Measurements from ENCODE around the gene PRSS57.
A peak's percentile ranks its signal among the peaks of the same experiment; 100 is the strongest.
"Not testable (repeated sequence)": the region's sequence is repeated elsewhere in the genome, so short reads cannot be mapped to it uniquely, and the experiment has no call there.

Gene PRSS57

DNA sequence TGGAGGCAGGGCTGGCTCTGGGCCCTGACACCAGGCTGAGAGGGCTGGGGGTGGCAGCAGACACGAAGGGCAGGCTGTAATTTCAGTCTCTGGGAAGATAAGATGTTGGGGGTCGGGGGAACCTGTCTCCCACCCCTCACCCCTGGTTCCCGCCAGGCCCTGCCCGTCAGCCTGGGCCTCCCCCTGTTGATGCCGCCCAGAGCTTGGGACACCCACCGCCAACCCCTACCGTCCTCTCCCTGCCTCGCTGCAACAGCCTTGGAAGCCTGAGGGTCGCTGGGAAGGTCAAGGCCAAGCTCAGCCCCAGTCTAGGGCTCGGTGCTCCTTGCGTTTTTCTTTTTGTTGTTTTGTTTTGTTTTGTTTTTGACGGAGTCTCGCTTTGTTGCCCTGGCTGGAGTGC is 28.0 kb upstream of the PRSS57 start:
- no peak for DNase-seq (ENCODE audit: low read depth, low spot score)

- DNase-seq (ENCODE audit: low read depth, low spot score): no peak
These were observed 27.4 kb upstream of the PRSS57 start for GRCh38 chr19:722553-723101.

- no peak for DNase-seq (ENCODE audit: low read depth, low spot score)
These were observed 25.3 kb upstream of the PRSS57 start for GRCh38 chr19:720345-721160.

DNA sequence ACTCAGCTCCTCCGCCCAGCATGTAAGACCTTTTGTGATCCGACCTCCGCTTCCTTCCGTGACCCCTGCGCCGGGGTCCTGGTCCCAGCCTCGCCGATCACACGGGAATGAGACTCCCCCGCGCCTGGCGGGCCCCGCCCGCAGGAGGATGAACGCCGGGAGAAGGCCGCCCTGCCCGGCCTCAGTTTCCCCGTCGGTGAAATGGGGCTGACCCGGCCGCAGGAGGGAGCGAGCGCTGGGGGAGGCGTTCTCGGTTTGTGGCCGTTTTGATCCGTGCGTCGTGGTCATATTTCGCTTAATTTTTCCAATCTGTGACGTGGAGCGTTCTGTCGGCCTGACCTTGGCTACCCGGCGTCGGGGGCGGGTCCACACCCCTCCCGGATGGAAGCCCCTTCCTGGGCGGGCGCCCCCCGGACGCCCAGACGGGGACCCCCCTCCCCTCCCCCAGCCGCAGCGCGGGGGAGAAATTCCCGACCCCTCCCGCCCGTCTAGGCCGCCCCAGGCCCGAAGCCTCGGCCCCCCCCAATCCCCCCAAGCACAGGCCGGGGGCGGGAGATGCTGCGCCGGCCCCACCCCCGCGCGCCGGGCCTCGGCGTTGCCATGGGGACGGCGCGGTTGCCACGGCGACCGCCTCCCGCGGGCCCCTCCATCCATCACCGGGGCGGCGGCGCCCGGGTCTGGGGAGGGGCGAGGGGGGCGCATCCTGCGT is 24.5 kb upstream of the PRSS57 start:
- DNase-seq (ENCODE audit: low read depth, low spot score): no peak

GRCh38 chr19:718991-719512 is 23.8 kb upstream of the PRSS57 start:
- no peak for DNase-seq (ENCODE audit: low read depth, low spot score)

- no peak for DNase-seq (ENCODE audit: low read depth, low spot score)
These were observed 23.1 kb upstream of the PRSS57 start for GRCh38 chr19:718251-718951.

GRCh38 chr19:715347-715746 is 20.1 kb upstream of the PRSS57 start:
- no peak for DNase-seq (ENCODE audit: low read depth, low spot score)

GRCh38 chr19:711254-711653 is 16.0 kb upstream of the PRSS57 start:
- DNase-seq (ENCODE audit: low read depth, low spot score): no peak

DNA sequence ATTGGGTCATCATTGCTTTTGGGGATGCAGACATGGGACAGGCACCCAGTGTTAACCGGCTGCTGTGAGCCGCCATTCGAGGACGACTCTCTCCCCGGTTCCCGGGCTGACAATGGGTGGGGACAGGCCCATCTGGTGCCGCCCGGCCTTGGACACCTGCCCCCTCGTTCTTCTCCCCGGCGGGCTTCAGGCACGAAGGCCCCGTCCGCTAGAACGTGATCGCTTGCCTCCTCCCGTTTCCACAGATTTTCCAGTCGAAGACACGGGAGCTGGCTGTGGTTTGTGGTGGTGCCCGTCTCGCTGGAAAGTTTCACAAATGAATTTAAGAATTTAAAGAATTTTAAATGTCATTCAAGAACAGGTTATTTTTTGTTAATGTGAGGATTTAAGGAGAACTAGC is 15.5 kb upstream of the PRSS57 start:
- no peak for DNase-seq (ENCODE audit: low read depth, low spot score)

DNA sequence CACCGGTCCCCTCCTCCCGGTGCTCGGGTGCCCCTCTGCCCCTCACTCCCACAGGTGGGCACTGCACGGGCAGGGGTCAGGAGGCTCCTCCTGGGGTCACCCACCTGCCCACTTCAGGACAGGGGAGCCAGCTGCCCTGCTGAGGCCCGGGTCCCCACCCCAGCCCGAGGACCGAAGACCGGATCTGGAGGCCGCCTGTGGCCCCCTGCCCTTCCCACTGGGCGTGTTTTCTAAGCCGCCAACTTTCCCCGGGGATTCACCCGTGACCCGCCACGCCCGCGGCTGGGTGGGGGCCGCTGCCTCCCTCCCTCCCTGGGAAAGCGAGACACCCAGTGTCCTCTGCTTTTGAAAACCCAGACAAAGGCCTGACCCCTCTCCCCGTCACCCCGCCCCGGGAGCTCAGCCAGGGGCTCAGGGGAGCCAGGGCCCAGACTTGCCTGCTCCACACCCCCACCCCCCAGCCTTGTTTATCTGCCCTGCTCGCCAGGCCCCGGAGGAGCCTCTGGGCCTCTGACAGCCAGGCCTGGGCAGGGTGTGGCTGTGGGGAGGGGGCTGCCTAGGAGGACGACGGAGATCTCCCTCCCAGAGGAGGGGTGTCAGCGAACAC is 14.8 kb upstream of the PRSS57 start:
- no peak for DNase-seq (ENCODE audit: low read depth, low spot score)

DNA sequence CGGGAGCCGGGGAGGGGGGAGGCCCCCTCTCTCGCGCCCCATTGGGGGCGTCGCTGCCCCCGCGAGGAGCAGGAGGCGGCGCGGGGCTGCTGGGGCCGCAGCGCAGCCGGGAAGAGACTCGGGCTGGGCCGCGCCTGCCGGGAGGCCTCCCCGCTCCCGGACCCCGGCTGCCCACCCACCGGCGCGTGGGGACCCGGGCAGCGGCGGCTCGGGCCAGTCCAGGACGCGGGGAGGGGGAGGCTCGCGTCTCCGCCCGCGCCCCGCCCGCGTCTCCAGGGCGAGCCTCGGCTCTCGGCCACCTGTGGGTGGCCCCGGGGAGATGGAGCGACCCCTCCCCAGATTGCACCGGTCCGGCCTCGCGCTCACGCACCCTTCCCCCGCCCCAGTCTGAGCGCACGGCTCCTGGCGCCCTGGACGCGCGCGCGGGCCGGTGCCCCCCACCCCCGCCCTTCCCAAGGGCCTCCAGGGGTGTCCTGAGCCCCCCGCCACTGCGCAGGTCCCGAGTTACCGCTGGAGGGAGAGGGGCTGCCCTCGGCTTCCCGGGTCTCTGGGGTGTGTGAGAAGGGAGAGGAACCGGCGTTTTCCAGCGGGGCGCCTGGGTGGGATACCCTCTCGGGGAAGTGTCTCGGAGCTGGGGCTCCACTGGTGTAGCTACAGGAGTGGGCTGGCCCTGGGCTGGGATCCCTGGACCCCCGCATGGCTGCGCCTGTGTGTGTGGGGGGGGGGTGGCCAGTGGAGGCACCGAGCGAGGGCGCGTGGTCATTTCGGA is 14.1 kb upstream of the PRSS57 start:
- DNase-seq (ENCODE audit: low read depth, low spot score): no peak

DNA sequence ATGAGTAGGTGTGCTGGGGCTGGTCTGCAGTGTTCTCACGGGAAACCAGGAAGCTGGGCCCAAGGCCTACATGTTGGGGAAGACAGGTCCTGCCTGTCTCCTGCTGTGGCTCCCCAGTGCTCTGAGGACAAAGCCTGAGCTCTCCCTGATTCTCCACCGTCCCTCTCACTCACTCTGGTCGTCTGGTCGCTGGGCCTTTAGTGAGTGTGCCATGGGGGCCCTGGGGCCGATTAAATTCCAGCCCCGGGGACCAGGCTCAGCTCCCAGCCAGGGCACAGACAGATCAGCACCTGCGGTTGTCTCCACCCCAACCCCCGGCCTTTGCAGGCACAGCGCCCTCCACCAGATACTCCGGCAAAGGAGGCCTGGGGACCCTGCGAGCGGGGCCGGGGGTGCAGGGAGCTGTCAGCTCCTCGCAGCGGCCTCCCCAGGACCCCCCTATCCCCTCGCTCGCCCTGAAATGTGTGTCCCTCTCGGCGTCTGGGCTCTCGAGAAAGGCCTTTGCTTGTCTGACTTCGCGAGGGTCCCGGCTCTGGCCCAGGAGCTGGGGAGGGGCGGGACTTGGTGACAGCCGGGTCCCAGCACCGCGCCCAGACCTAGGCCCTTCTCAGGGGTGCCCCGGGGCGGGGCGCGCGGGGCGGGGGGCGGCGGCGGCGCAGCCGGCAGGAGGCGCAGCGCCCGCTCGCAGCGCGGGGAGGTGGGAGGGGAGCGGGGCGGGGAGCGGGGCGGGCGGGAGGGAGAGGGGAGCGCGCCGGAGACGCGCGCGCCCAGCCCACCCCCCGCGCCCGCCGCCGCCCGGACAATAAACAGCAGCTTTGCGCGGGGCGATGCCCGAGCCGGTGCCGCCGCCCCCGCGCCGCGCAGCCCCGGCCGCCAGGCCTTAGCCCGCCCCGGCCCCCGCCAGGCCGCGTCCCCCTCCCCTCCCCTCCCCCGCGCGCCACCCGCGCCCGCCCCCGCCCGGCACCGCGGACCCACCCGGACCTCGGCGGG is 13.2 kb upstream of the PRSS57 start, which contains the start of gene PALM:
PALM (plus strand) TSS at position 782 of the 990 bp plus-strand sequence. CDS start 212 bp downstream, outside the sequence.
- DNase-seq (ENCODE audit: low read depth, low spot score): no peak

DNA sequence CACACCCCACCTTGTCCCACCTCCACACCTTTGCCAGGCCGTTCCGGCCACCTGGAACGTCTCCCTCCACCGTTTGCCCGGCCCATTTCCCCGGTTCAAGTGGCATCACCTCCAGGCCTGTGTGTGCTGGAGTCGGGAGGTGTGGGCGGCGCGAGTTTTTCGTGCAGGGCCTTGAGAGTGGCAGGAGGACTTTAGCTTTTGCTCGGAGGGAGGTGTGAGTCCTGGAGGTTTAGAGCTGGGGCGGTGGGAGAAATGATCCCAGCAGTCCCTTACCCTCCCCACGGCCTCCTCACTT is 9.1 kb upstream of the PRSS57 start:
- no peak for DNase-seq (ENCODE audit: low read depth, low spot score)

DNA sequence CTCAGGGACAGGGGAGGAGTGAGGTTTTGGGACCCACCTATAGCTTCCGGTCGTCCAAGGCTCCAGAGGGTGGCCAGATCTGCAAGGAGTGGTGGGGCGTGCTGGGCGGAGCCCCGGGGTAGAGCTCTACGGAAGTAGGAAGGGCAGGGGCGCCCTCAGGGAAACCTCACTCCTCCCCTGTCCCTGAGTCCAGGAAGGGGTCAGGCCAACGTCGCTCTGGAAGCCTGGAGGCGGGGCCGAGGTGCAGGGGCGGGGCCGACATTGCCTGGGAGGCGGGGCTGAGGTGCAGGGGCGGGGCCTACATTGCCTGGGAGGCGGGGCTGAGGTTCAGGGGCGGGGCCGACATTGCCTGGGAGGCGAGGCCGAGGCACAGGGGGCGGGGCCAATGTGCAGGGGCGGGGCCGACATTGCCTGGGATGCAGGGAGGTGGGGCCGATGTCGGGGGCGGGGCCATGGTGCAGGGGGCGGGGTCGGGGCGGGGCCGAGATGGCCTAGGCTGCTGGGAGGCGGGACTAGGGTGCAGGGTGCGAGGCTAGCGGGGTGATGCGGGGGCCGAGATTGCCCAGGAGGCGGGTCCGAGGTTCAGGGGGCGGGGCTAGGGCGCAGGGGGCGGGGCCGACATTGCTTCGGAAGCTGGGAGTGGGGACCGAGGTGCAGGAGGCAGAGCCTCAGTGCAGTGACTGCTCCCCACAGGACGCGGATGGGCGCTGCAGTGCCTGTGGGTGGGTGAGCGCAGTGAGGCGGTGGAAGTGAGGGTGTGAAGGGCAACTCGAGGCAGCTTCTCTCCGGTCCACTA is 8.6 kb upstream of the PRSS57 start:
- peak; percentile 17 for DNase-seq (ENCODE audit: low read depth, low spot score)

GRCh38 chr19:703329-703650 is 8.0 kb upstream of the PRSS57 start:
- no peak for DNase-seq (ENCODE audit: low read depth, low spot score)

GRCh38 chr19:702847-703246 is 7.6 kb upstream of the PRSS57 start:
- DNase-seq (ENCODE audit: low read depth, low spot score): not testable (repeated sequence)

- DNase-seq (ENCODE audit: low read depth, low spot score): not testable (repeated sequence)
These were observed 4.6 kb upstream of the PRSS57 start for GRCh38 chr19:699885-700284.

DNA sequence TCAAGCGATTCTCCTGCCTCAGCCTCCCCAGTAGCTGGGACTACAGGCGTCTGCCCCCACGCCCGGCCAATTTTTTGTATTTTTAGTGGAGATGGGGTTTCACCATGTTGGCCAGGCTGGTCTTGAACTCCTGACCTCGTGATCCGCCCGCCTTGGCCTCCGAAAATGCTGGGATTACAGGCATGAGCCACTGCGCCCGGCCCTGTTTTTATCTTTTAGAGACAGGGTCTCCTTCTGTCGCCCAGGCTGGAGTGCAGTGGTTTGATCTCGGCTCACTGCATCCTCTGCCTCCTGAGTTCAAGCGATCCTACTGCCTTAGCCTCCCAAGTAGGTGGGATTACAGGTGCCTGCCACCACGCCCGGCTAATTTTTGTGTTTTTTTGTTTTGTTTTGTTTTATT is 3.3 kb upstream of the PRSS57 start:
- DNase-seq (ENCODE audit: low read depth, low spot score): not testable (repeated sequence)
